Stimulated activated CD4-positive, alpha-beta T cell treated with anti-CD3 and anti-CD28 coated beads, Interleukin-12 subunit alpha, Interleukin-12 subunit beta, amount 100 ng/mL, for 4 hours (primary cell): Measurements from ENCODE around the gene SNX10.

Experiments
- DNase-seq: peaks from one replicate; pipeline ENCODE4 v3.0.0-alpha.2; 2020

Gene SNX10

DNA sequence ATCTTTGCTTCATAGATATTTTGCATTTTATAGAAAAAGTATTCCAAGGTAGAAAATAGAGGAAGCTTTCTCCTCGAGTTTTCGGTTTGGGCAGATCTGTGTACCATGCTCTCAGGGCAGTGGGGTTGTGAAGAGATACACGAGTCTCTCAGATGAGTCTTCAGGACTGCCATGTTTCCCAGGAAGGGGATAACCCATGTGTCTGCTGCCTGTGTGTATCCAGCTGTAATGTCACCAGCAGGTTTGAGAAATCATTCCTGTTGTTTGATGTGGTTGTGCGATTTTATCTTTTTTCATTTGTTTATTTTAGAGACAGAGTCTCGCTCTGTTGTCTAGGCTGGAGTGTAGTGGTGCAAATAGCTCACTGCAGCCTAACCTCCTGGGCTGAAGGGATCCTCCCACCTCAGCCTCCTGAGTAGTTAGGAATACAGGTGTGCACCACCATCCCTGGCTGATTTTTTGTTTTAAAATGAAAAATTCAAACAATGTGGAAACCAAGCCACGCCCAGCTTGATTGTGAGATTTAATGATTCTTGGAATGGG is 48.9 kb downstream of the SNX10 start:
- no peak for DNase-seq

DNA sequence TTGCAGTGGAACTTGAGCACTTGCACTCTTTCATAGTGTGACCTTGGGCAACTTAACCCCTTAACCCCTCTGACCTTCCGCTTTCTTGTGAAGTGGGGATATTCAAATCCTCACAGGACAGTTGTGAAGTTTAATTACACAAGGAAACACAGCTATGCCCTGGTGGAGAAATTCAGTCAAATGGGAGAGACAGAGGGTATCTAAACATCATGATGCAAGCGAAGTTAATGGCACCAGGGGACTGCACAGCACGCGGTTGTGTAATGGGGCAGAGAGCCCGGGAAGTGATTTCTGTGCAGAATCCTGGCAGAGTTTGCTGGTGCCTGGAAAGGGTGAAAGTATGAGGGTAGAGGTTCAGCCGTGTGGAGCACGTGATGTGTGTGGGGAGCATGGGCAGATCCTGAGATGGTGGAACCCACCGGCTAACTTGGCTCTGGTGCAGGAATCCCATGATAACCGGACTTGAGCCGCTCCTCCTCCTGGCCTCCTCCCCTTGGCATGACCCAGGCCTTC is 51.7 kb downstream of the SNX10 start:
- DNase-seq, result no peak

DNA sequence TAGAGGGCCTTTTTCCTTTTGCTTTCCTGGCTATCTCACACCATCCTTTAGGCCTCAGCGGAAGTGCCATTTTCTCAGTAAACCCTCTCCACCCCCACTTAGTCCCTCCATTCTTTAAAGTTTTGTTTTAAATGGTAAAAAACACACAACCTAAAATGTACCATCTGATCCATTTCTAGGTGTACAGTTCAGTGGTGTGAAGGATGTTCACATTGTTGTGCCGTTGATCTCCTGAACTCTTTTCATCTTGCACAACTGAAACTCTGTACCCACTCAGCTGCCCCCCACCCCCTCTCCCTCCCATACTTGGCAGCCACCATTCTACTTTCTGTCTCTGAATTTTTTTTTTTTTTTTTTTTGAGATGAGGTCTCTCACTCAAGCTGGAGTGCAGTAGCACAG is 52.2 kb downstream of the SNX10 start:
- no peak for DNase-seq

DNA sequence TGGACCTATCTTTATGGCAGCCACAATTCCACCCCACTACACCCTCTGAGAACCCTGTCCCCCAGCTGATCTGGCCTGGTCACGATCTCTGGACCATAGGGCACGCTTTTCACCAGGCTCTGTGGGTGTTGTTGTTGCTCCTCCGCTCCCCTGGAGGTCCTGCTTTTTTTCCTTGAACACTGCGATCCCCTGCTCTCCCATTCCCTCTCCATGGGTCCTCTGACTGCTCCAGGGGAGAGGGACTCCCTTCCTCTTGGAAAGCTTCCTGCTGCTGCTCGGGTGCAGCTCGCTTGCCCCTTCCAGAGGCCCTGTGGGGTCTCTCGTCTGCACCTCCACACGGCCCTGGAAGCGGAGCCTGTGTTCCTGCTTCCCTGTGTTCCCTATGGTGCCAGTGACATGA is 53.5 kb downstream of the SNX10 start:
- no peak for DNase-seq

DNA sequence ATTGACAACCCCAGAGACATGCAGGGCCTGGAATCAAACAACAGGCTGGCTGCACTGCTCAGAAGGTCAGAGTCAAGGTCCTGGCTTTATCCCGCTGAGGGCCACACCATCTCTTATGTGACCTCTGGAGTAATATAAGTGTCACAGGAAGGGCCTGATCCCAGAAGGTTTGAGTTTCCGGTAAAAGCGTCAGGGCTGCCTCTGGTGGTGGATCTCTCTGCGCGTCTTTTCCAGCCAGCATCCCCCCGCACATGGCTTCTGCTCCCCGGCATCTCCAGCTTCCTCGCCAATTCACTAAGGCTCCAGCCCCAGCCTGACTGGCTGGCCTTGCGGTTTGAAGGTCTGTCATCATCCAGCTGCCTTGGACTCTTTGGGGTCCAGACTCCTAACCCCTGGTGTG is 54.2 kb downstream of the SNX10 start:
- no peak for DNase-seq

DNA sequence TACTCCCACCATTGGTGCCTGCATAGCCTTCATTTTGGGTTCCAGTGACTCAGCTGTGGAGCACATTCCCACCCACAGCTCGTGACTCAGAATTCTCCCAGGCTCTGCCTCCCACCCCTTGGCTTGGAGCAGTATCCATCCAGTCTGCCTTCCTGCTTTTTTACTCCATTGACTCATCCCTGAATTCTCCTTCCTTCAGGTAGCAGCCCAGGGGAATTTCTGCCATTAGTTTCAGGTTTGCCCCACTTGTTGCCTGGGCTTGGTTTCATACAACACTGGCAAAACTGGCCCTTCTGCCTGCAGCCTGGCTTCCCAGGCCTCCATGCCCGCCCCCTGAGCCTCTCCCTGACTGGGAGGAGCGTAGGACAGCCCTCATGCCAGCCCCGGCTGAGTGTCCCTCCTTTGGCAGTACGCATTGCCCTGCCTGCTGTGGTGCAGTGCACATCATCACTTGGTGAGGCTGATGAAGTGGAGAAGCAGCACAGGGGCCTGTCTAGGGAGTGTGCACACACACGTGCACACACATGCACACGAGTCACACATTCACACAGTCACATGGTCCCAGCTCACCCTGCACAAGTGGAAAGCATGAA is 55.0 kb downstream of the SNX10 start:
- DNase-seq, result no peak

DNA sequence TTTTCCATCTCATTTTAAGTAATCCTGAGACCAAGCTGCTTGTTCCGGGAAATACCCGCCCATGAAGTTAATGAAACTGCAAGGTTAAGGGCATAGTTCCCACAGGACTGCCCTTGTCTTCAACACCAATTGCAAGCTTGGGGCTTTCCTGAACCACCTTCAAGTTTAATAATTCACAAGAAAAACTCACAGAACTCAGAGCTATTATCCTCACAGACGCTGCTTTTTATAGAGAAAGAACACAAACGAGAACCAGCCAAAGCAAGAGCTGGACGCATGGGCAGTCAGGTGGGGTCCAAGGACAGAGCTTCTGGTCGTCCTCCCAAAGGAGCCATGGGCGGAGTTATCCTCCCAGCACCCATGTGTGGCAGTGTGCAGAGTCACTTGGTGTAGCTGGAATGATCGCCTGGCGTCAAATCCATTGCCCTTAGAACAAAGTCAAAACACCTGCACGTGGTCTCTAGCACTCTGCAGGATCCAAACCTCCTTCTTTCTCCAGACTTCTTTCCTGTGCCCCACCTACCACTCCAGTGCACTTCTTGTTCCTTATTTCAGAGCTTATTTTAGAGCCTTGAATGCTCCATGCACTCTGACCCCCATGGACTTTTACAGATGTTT is 56.7 kb downstream of the SNX10 start:
- no peak for DNase-seq

DNA sequence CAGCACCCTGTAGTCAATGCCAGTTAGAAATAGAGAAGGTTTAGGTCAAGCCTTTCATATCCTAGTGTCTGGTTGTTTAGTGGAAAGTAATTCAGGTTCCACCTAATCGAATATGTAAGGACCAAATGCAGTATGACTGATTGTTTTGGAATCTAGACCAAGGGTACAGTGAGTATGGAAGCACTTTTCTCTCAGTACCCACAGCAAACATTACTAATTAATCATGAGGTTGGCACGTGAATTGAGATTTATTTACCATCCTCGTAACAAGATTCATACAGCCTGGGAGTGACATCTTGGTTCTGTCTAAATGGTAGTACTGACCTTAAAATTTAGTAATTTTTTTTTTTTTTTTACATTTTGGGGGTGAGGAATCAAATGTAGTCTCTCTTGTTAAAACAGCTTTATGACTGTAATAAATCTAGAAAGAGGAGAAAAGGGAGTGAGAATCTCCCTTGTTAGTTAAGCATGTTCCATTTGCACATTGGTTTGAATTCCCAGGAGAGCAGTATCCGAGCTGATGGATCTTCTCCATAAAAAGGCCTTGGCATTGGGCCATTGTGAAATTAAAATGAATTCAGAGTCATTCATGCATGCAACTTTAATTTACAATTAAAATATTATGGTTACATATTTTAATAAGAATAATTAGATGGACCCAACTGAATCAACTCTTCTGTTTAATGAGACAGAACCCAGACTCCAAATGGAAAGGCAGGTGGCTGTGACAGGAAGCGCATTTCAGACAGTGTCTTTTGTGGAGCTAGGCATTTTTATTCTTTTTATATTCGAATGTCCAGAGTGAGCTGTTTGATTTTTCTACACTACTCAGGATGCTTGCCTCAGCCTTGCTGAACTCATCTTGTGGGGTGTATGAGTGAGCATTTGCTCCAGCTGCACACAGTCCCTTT is 57.6 kb downstream of the SNX10 start:
- DNase-seq, result no peak

DNA sequence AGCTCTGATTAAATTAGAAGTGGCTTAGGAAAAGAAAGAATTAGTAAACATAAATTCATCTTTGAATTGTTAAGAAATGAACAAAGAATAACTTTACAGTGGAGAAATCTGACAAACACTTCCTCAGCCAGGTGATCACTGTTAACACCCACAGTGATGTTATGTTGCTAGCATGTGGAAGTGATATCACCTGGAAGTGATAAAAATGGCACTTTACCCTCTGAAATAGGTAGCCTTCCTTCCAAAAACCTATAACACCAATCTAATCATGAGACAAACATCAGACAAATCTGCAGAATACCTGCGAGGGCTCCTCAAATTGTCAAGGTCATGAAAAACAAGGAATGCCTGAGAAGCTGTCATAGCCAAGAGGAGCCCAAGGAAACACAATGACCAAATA is 59.5 kb downstream of the SNX10 start:
- no peak for DNase-seq

DNA sequence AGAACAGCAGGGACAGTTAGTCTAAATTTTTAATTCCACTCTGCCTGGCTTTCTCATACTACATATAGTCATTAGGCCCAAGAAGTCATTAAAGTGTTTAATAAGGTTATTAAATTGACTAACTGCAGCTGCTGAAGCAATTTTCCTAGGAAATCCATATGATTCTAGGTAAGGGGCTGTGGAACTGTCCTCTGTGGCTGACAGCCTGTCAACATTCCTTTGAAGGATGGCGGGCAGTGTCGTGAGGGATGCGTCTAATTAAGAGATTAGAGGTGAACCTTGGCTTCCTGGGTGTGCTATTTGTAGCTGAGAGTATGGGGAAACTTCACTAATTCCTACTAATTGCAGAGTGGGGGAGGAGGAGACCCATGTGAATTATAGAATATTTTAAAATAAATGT is 64.6 kb downstream of the SNX10 start:
- no peak for DNase-seq

DNA sequence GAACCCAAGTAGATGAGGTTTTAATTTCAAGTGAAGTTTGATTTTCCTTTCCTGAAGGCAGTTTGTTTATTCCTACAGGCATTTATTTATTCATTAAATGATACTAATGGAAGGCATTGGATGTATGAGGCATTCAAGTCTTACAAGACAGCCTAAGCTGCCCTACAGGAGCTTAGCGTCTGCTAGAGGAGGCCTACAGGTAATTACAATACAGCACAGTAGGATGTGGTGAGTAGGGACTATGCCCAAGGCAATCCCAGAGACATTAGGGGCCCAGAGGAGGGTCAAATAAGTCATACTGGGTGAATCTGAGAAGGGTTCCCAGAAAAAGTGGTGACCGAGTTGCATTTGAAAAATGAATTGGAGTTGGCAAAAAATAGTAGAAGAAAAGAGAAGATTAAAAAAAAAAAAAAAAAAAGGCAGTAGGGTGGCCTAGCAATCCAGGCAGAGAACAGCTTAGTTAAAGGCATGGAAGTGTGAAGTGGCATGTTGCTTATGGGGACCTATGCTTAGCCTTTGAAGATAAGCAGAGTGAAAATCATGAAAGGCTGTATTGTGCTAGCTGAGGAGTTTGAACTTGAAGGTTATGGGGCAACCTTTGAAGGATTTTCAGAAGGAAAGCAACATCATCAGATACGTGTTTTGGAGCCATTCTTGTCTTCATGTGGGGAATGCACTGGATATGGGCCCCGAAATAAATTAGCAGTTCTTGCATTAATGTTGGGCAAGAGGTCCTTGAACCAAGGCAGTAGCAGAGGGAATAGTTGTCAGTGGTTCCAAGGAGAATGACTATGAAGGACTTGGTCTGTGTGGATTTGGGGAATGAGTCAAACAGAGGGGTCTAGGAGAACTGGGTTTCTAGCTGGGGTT is 65.5 kb downstream of the SNX10 start:
- DNase-seq, result no peak

DNA sequence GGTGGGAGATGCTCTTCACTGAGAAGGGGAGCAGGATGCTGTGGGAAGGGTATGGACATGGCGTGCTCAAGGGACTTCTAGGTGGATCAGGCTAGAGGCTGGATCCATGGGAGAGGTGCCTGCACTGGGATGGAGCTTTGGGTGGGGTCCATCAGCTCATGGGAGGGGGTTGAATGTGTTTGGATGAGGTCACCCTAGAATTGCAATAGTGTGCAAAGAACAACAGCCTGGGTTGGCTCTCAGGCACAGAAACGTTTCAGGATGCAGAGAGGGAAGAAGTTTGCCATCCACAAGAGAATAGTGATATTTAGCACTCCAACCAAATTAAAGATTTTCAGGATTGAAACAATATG is 66.1 kb downstream of the SNX10 start:
- DNase-seq, result no peak

DNA sequence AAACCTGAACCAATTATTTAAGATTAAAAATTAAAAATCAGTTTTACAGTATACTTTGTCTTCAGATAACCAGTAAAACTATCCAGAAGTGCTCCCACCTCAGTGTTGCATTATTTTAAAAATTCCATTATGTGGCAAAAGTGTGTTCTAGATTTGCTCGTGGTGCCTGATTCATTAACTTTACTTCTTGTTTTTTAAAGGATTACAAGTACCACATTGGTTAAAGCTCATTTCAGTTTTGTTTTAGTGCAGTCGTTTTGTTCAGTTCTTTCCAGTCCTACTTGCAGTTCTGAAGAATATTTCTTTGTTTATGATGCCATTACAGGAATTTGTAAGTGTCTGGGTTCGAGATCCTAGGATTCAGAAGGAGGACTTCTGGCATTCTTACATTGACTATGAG is 69.0 kb downstream of the SNX10 start:
- DNase-seq, result no peak

DNA sequence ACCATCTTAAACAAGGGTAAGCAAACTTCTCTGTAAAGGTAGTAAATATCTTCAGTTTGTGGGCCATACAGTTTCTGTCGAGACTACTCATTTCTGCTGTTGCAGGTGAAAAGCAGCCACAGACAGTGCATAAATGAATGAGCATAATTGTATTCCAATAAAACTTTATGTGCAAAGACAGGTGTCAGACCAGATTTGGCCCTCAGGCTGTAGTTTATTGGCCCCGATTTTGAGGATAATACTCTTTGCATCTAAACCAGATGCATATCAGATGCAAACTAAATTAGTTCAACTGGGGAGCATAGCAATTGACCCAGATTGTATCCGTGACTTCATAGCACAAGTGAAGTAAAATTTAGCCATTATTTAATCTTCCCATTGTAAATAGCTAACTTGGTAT is 70.0 kb downstream of the SNX10 start:
- no peak for DNase-seq

DNA sequence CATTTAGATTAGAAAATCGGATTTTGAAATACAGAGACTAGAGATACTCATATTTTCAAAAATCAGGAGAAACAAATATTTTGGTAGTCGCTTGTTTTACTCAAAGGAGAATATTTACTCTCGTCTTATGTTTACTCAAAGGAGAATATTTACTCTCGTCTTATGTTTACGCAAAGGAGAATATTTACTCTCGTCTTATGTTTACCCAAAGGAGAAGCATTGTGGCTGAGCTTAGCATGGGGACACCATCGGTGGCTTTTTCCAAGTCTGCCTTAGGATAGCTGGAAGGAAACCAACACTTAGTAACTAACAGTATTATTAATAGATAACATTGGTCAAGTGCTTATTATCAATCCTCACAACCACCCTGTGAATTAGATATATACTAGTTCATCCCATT is 71.8 kb downstream of the SNX10 start:
- no peak for DNase-seq

DNA sequence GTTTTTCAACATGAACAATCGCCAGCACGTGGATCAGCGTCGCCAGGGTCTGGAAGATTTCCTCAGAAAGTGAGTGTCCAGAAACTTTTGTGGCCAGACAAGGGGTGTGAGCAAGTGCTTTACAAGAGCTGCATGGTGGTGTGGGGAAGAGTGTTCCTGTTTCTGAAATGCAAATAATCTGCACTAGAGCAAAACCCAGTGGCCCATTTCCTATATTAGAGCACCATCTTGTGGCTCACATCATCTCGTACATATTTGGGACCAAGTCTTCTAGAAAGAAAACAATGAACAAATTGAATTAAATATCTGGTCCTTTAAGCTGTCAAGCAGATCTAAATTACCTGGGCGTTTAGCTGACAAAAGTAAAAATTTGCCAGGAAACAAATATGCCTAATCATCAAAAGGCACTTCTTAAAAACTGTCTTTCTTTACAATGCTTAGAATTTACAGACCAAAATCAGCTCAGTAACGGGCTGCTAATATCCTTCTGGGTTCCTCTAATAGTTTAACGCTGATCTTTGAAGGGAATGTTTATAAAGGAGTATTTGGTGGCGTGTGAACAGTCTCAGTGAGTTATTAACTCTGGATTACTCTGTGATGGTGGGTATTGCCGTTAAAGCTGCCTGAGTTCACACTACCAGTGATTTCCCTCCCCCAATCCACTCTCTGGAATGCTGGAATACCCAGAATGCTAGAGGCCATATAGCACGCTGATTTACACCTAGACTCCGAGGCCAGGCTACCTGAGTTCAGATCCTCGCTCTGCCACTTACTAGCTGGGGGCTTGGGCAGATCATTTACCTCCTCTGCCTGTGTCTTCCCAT is 73.6 kb downstream of the SNX10 start:
- no peak for DNase-seq

DNA sequence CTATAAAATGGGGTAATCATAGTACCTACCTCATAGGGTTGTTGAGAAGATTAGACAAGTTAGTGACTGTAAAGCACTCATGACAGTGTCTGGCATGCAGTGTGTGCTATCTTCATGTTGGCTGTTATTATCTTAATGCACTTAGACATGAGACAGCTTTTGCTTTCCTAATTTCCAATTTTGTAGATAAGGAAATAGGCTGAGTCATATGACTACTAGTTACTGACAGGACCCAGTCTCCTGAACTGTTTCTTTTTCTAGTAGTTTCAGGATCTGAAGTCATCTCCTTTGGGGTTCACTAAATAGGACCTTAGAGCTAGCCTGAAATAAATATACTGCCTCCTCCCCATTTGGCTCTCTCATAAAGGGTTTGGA is 74.2 kb downstream of the SNX10 start:
- DNase-seq, result no peak

DNA sequence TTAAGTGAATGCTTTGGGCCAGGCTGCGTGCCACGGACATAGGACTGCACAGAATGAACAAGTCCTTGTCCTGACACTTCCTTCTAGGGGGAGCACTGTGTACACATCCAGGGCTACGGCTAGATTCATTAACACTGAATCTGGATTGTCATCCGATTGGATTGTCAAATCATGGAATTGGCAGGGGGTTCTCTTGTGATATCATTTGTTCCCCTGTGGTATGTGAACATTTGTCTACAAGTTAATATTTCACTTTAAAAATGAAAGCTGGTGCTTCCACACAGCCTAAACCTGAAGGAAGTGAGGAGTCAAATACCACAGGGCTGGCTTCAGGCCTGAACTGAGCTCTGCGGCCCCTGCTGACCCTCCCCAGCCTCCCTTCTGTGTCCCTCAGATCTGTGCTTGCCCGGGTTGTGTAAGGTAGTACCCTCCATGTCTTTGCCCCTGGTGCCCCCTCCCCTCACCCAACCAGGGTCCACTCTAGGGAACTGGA is 75.6 kb downstream of the SNX10 start:
- DNase-seq, result no peak

DNA sequence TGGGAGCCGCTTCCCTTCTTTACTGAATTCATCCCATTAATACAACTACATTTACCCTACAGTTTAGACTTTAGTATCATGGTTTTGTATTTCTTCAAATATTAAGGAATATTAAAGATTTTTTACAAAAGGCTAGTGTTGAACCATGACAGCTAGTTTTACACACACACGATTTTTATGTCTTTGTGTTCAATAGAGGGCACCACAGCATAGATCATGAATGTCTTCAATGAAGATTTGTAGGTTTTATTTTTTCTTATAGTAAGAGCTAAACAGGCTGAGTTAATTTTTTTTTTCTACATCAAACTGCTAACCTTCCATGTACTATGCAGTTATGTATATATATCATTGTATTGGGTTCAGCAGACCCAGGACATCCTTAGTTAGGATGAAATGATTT is 76.9 kb downstream of the SNX10 start:
- no peak for DNase-seq

DNA sequence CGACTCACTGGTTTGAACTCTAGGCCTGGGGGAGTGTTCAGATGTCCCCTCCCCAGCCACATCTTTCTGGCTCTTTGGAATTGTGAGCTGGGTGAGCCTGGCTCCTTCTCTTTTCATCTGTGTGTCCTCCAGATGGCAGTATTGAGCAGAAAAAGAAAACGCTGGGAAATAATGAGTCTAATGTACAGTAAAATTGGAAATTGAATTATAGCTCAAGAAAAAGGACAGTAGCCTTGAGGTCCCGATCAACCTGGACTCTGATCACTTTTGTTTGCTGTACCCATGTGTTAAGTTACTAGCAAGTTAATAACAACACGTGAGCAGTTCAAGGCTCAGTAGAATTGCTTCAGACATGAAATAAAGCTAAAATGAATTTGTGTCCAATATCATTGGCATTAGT is 77.9 kb downstream of the SNX10 start:
- no peak for DNase-seq

DNA sequence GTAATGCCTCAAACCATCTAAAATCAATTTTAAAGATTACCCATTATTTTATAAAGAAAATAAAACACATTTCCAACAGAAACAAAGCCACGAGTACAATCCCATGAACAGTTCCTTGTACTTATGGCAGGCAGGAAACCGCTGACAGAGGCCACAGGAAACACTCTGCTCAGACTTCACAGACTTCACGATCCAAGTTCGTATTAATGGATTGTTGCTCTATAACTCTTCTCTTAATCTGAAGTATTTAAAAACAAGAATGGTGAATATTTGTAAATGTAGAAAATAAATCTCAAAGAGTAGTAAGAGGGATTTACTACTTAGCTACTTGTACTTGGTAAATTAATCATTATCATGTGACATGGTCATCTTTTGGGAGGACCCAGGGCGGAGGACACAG is 78.3 kb downstream of the SNX10 start:
- no peak for DNase-seq

DNA sequence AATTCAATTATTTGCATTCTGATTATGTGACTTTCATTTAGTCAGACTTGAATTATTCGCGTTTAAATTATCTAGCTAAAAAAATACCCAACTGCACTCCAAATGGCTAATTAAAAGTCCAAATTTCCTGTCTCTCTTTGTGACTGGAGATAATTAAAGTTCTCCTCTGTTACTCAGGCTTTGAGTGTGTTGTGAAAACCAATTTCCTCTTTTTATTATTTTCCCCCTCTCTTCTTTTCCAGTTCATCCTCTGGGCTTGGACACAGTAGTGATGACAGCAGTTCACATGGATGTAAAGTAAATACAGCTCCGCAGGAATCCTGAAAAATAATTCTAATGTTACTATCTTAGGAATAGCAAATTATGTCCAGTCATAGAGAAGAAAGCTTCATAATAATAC is 80.6 kb downstream of the SNX10 start:
- no peak for DNase-seq
